CD4-positive, alpha-beta T cell treated with Interleukin-4 for 1 hour (primary cell): Measurements from ENCODE around the gene PRSS56.

Experiments
- DNase-seq, 2 donors: peaks; one replicate each; pipeline ENCODE4 v3.0.0-alpha.2; 2020 to 2022

The PRSS56 gene

DNA sequence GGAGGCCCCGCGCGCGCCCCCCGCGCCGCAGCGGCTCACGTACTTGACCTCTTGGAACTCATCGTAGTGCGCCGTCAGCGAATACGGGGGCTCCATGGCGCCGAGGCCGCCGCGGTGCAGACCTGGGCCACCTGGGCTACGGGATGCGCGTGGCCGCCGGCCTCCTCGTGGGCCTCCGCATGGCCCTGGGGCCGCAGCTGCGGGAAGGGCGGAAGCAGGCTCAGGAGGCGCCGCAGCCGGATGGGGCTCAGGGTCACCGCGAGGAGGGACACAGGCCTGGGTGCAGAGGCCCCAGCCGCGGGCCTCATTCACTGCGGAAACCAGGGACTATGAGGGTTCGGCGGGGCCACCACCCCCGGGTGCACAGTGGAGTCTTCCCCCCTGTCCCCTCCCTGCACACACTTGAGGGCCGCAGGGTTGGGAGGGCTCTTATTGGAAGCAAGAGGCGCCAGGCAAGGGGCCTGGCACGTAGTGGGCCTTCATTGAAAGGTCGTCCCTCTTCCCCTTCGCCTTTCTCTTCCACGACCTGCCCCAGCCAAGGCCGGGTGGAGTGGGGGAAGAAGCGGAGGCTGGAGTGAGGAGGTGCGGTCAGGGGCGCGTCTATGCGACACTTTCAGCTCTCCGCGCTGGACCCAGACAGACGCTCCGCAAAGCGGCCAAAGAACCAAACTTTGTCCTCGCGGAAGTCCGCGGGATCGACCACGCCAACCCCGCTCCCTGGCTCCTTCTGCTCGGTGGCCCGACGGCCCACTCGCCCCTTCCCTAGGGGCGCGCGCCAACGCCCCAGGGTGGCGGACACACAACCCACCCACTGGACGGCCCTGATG lies 33.4 kb upstream of the PRSS56 start:
- DNase-seq: no peak

DNA sequence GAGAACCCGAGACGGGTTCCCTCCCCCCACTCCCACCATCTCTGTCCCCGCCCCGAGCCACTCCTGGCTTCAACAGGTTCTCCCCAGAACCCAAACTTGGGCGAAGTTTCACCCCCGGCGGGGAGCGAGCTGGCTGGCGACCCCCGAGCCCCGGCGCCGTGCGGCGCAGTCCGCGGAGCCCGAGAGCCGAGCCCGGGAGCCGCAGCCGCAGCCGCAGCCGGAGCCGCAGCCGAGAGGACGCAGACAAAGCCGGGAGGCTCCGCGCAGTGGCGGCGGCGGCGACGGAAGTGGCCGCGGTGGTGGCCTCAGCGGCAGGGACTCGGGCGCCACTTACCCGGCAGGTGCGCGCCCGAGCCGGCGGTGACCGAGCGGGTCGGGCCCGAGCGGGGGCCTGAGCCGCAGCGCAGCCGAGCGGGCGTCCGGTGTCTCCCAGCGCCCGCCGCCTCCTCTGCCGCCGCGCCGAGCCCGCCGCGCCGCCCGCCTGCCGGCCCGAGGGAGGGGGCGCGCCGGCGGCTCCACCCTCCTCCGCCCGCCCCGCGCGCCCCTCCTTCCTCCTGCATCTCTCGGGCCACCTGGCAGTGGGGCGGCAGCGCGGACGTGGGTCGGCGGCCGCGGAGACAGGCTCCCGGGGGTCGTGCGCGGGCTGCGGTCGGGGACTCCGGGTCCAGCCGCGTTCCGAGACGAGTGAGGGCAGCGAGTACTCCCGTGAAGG lies 32.6 kb upstream of the PRSS56 start, which contains the start of gene ECEL1:
TSS of gene ECEL1 (minus strand) at position 450 of the 712 bp plus-strand sequence. CDS start 1,181 bp downstream, outside the sequence.
- no peak for DNase-seq

DNA sequence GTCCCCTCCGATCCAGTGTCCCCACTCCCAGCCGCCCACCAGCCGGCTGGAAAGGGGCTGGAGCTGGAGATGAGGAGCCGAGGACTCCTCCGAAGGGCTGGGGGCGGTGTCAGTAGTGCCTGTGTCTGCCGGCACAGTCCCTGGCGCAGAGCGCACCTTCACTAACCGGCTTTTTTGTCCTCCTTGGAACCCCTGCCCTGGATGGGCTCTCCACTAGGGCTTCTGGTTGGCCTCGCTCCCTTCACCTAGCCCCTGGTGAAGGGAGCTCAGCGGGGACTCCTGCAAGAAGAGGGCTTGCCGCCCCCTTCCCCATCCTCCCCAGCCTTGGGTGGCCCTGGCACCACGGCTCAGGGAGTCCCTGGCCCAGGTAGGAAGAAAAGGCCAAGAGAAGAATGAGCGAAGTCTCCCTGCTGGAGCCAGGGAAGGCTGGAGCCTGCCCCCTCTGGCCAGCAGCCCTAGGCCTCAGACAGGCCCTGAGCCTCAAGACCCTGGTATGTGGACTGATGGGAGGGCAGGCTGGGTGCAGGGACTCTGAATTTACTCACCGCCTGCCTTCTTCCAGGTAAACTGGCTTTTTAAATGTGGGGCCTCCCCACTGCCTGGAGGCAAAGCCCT lies 32.0 kb upstream of the PRSS56 start:
- DNase-seq: no peak

DNA sequence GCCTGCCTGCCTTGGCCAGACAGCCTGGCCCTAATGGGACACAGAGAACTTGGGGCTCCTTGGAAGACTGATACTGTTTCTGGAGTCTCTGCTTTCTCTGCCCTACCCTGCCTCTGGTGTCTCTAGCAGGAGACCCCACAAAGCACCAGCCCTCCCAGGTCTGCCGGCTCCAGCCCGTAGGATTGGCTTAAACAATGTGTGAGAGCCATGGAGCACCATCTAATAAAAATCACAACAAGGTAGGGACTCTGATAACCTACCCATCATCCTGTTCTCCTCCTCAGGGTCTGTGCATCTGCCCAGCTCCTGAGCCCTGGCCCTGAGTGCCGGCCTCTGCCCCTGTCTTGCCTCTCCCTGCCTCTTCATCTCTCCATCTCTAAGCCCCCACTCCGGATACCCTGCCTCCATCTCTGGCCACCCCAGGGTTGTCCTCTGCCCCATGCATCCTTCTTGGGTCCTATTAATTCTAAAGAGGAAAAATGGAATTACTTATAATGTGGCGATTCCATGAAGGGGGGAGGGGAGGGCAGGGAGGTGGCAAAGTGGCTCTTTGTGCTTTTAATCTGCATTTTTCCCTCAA lies 31.4 kb upstream of the PRSS56 start:
- DNase-seq: no peak

DNA sequence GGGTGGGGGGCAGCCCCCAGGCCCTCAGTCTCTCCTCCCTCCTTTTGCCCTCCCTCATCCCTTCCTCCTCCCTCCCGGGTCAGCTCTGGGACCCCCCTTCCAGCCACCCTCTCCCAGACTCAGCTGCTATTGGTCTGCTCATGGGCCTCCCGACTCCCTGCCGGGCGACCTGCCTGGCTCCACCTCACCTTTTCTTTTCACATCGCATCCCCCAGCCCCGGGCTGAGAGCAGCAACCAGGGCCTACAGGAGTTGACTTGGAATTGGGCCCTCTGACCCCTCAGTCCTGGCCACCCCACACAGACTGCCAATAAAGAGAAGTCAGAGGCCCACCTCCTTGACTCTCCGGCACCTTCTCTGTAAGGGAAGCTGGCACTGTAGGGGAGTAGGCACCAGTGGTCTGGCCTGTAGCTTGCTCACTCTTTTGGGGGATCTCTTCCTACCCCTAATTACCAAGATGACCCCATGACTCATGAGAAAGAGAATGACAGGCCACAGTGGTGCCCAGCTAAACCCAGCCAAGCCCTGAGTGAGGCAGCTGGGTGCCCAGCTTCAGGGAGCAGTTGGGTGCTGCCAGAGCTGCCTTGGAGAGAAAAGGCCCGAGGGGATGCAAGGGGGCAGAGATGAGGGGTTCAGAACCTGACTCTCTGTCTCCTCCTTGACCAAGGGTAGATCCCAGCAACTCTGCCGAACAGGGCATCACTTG lies 30.5 kb upstream of the PRSS56 start:
- no peak for DNase-seq

DNA sequence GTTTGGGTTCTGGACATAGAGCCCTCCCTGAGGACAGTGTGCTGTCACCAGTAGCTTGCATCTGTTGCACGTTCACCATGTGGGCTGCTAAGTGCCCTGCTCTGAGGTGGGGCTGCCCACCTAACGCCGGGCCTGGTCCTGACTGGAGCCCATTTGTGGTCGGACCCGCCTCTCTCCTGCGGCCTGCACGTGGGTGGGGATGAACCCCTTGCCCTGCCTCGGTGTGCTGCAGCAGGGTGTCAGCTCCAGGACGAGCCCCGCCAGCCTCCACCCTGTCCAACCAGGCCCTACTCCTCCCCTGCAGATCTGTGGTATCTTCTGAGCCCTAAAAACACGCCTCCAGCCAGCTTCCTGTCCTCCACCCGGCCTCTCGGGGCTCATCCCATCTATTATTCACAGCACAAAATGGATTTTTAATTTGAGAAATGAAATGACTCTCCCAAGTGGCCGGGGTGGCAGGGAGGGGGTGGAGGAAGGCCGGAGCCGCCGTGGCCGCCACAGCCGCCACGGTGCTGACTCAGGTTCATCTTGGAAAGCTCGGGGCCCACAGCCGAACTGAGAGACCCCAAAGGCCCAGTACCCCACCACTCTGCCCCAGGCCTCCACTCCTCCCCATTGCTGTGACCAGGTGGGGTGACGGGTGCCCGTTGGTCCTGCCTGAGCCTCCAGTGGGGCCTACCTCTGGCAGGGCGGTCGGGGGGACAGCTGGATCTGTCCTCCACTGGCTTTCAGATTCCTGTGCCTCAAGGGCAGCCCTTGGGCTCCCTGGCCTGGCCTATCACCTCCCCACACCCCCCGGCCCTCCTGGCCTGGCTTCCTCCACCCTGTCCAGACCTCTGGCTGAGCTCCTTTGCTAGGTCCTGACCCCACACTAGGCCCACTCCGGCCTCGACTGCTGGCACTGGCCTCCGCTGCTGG lies 29.7 kb upstream of the PRSS56 start:
- no peak for DNase-seq

DNA sequence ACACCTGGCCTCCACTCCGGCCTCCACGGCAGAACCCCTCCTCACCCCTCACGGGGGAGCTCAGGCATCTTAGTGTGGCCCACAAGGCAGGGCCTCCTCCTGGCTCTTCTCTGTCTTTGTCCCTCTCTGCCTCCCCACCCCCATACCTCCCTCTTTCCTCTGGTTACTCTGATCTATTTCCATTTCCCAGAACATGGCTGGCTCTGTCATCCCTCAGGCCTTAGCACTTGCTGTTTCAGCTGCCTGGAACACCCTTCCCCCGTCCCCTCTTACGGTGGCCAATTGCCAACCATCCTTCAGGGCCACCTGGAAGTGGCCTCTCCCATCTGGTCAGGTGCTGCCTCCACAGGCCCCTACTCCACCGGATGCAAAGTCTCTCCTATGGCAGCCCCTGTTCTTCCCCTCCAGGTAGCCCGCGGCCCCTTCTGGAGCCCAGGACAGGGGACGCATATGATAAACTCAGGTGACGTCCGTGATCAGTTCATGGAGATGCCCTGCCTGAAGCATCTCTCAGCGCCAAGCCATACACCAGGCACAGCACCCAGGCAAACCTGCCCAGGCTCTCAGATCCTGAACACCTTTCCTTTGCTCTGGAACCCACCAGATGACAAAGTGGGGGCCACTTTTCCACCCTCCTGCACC lies 28.9 kb upstream of the PRSS56 start:
- DNase-seq: no peak

DNA sequence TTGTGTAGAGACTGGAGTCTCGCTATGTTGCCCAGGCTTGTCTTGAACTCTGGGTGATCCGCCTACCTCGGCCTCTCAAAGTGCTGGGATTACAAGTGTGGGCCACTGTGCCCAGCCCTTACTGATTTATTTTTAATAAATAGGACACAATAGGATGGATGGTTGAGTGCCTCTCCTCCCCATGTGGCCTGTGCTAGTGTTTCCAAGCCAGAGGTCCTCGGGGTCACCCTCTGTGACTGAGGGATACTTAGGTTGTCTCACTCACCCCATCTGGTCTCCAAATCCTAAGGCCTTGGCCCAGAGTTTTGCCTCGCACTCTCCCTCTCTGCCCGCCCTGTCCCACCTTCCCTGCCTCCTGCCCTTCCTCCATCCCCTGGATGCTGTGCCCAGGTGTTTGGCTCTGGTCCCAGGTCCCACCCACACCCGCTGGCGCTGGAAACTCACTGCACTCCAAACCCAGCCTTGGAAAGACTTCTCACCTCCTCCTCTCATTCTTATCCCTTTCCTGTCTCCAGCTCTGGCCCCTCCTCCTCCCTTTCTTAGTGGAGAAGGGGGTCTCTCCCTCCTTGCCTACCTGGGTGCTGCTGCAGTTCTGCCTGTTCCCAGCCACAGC lies 27.8 kb upstream of the PRSS56 start:
- no peak for DNase-seq

DNA sequence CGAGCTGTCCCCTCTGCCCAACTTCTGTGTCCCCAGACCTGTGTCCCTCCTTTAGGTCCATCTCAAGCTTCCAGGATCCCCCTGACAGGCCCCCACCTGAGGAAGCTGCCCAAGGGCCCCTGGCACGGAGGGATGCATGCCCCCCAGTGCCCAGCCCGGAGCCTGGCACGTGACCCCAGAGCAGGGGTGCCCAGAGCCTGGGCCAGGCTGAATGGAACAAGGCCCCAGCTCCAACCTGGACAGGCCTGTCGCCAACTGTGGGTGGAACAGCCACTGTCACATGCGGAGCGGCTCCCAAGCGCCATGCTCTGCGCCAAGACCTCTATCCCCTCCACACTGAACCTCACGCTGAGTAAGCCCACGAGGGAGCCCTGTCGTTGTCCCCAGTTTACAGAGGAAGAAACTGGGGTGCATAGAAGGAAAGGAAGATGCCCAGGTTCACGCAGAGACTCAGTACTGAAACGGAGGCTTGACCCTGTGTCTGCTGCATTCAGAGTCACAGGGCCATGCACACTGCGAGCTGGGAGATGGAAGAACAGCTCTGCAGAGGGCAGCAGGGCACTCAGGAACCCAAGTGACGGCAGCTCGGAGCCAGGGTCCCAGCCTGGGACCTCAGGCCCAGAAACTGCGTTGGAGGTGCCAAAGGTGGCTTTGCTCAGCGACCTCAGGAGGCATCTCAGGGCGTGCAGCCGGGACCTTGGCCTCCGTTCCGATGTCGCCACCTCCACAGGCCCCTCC lies 27.1 kb upstream of the PRSS56 start:
- DNase-seq: no peak

DNA sequence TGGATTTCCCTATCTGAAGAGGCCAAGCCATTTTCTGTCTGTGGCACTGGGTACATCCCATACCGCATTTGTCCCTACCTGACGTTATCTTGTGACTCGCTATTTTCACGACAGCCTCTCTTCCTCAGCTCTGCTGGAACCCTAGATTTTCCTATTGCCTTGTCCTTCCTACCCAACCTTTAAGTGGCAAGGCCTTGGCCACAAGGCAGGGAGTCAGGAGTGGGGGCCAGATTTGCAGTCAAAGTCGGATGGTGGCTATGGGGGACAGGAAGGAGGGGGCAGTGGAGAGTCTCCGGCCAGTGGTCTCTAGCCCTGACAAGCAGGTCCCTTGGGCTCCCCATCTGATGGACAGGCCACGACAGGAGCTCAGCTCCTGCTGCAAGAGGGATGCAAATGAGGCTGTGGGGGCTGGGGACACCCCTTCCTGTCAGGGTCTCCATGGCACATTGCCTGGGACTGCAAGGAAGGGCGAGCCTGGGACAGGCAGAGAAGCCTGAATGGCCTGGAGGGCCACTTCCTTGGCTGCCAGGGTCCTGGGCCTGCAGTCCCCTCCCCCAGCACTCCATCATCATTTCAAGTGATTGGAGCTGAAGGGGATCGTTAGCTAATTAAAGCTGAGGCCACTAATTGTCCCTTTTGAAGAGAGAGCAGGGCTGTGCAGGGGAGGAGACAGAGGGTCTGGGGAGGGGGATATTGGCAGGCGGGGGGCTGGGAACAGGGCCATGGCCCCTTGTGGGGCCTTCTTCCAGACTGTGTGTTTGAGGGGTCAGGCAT lies 26.3 kb upstream of the PRSS56 start:
- DNase-seq: no peak

DNA sequence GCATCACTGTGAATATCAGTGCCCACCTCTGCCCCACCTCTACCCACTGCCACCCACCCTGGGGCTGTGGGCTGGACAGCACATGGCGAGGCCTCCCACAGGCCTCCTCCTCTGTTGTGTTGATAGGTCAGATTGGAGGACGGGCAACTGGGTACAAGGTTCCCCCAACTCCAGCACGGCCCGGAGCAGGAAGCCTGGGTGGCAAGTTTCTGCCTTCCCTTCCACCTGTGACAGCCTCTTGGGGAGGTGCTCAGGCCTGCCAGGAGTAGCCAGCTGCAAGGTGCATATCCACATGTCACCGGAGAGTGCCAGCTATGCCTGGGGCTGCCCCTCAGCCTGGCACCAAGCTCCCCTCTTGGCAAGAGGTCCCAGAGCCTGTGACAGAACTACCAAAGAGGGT lies 25.6 kb upstream of the PRSS56 start:
- DNase-seq: no peak

DNA sequence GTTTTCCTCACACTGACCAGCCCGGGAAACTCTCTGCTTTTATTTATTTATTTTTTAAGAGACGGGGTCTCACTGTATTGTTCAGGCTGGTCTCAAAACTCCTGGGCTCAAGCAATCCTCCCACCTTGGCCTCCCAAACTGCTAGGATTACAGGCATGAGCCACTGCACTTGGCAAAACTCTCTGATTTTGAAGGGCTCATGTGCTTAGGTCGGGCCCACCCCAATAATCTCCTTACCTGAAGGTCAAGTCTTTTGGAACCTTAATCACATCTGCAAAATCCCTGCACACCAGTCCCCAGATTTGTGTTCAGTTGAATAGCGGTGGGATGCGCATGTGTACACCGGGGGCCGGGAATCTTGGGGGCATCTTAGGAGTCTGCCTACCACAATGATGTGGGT lies 24.9 kb upstream of the PRSS56 start:
- DNase-seq: no peak

DNA sequence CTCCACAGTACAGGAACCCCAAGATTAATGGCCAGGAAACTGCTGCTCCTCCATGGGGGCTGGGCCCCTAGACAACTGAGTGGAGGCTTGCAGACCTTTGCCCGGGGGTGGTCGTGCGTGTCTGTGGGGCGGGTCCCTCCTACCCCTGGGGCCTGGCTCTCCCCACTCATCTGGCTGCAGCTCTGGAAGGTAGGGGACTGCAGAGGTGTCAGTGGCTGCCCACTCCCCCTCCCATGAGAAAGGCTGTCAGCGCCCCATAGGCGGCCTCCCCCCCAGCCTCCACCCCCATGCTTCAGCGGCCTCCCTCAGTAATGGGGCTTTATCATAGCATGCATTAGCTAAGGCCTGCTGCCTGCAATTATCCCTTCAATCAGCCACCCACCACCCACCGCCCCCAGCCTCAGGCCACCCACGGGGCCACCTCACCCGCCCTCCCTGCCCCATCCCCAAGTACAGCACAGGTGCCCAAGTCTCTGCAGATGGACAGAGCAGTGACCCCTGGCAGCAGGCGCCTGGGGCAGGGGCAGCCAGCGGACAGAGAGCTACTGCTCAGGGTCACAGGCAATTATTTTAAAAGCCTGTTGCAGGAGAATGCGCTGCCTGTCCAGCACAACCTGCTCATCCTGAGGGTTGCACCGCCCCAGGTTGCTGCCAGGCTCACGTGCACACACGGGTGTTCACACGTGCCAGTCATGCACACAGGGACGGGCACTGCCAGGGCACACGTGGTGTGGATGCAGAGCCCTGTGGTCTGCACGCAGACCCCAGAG lies 23.5 kb upstream of the PRSS56 start:
- DNase-seq: no peak

DNA sequence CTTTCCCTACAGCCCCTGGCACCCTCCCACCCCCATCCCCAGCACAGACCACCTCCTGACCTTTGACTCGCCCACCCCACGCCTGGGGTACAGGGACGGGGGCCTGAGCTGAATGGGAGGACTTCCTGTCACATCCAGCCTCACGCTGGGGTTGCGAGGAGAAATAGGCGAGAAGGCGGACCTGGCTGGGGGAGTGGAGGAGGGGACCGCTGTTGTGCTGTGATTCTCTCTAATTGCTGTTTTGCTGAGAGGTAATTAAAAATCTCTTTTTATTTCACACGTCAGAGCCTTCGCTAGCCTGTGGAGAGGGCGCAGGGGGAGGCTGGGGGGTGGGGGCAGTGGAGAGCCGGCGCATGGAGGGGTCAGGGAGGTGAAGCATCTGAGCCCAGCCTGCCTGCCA lies 22.8 kb upstream of the PRSS56 start:
- no peak for DNase-seq

DNA sequence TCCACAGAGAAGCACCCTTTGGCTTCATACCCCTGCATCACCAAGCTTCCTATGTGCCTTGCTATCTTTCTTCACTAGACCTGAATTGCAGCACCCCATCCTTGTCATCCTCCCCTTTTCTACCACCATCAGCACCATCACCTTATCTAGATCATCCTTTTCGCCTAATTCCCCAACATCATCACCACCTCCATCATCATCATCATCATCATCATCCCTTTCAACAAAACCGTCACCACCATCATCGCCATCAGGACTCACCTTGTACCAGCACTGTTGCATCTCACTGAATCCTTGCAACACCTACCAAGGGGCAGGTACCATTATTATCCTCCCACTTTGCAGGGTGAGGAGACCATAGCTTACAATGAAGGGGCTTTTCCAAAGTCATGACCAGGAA lies 21.7 kb upstream of the PRSS56 start:
- DNase-seq: no peak

DNA sequence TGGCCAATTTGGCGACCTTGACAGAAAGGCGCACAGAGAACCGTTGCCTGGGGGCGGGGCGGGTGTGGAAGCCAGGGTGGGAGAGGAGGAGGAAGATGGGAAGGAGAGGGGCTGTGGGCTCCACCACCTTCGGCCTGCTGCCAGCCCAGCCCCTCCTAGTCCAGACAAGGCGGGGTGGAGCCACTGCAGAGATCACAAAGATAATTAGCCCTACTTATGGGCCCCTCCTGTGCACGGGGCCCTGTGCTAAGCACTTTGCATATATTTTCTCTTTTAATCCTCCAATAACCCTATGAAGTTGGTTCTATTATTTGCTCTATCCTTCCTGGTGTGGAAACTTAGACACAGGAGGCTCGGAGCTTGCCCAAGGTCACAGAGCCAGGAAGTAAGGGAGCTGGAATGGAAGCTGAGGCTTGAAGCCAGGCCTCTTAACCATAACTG lies 18.8 kb upstream of the PRSS56 start:
- DNase-seq: no peak

DNA sequence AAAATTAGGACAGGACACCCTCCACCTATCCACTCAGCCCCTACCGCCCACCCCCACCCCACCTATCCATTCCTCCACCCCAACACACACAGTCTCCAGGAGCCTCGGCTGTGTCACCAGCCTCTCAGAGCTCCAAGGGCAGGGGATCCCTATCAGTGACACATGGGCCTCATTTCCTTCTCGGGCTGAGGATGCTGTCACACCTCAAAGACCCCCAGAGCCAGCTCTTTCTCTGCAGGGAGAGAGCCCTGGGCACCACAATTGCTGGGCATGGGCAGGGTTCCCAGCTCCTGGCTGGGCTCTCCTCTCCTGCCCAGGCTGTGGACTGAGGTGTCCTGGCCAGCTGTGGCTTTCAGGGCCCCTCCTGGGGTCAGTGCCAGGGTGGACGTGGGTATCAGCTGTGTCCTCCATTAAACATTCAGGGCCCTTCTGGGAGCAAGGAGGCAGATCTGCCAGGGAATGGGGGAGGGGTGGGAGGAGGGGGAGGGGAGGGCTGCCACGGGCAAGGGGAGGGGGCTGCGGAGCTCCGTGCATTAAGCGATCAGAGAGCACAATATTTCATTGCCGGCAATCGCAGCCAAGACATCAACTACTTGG lies 18.3 kb upstream of the PRSS56 start:
- DNase-seq: no peak

DNA sequence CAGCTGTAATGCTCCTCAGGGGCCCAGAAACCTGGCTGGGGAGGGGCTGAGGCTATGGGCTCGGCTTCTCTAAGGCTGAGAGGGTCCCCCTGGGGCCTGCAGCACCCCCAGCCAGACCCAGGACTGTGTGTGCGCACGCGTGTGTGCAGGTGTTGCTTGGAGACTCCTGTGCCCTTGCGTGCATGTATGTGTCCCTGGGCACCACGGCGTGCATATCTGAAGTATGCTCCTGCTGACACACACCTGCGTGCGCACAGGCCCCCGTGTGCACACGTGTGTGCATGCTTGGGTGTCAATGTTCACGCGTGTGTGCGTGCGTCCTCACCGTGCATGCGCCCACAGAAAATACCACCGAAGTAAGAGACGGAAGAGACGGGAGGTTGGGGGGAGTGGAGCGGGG lies 17.7 kb upstream of the PRSS56 start:
- peak in 1 of 2 donors; percentile 37 for DNase-seq
